Stimulated activated CD8-positive, alpha-beta memory T cell treated with anti-CD3 and anti-CD28 coated beads, Interleukin-7, amount 100 ng/mL, for 4 hours (primary cell): ENCODE measurements around the gene IQCK.

Experiments used
- DNase-seq, 2 donors: peaks; one replicate each; pipeline ENCODE4 v3.0.0-alpha.2; 2020; ENCODE audit warnings: low read depth in 2 of 2

IQCK gene

GRCh38 chr16:19837331-19837980 lies 119.4 kb downstream of the IQCK start:
- no peak for DNase-seq

DNA sequence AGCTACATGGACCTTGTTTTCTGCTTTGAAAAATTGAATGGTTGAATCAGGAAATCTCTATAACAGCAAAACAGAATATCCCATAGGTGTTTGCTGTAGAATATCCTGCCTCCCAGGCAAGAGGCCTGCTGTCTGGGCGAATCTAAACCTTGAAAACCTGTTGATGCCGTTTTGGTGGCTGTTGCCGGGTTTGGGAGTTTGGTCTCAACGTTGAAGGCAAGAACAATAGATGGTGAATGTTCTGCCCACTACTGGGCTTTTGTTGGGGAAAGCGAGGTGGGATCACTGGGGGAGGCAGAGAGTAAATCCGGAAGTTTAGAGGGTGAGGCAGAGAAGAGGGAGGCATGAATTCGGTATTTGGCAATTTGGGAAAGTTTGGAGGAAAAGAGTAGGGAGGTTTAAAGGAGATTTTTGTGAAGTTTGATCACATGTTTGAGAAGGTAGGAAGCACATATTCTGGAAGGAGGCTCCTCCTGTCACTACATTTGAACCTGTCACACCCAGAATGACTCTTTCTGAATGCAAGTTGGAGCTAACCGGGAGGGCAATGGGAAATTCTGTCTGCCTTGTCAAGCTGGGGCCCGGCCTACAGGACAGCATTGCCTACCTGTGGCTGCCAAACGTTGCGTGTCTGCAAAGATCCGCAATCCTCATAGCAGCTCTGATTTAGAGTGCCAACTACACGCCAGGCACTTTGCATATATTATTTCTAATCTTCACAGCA lies 120.1 kb downstream of the IQCK start:
- no peak for DNase-seq

DNA sequence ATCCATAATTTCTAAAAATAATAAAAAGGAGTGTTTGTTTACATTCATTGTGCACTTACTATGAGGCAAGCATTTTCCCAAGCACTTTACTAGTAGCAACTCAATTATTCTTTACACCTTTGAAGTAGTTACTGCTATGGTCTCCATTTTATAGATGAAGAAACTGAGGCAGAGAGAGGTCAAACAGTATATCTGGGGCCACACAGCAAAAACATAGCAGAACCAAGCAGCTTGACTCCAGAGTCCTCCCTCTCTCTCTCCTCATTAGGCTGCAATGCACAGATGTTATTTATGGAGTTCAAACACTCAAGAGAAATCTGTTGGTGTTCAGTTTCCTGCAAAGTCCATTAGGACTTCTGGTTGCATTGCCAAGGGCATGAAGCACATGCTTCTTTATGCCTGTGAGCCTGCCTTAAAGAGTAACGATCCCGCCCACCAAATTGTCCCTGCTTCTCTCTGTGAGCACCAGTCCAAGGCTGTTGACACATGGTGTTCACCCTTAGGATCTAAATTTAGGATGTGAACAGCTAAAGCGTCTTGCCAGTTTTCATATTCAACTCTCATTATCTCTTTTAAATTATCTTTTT lies 122.5 kb downstream of the IQCK start:
- DNase-seq = no peak

GRCh38 chr16:19841184-19841583 lies 123.1 kb downstream of the IQCK start:
- no peak for DNase-seq

GRCh38 chr16:19842426-19843157 lies 124.5 kb downstream of the IQCK start:
- DNase-seq = no peak

GRCh38 chr16:19843371-19843770 lies 125.3 kb downstream of the IQCK start:
- DNase-seq = no peak

GRCh38 chr16:19844945-19845641 lies 127.0 kb downstream of the IQCK start:
- no peak for DNase-seq

DNA sequence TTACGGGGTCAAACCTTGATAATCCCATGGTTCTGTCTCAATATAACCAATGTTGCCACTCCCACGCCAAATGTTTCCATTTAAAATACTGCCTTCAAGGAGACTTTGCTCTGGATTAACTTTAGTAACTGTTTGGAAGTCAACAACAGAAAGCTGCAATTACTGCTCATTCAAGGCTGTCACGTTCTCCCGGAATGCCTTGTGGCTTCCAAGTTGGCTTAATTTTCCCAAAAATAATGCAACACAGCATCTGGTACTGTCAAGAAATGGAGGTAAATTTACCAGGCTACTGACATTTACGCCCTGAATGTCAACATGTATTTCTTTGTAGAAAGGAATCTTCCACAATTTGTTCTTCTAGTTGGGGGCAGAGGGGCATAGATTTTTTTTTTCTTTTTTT lies 128.4 kb downstream of the IQCK start:
- DNase-seq = no peak

GRCh38 chr16:19848756-19849155 lies 130.7 kb downstream of the IQCK start:
- no peak for DNase-seq

DNA sequence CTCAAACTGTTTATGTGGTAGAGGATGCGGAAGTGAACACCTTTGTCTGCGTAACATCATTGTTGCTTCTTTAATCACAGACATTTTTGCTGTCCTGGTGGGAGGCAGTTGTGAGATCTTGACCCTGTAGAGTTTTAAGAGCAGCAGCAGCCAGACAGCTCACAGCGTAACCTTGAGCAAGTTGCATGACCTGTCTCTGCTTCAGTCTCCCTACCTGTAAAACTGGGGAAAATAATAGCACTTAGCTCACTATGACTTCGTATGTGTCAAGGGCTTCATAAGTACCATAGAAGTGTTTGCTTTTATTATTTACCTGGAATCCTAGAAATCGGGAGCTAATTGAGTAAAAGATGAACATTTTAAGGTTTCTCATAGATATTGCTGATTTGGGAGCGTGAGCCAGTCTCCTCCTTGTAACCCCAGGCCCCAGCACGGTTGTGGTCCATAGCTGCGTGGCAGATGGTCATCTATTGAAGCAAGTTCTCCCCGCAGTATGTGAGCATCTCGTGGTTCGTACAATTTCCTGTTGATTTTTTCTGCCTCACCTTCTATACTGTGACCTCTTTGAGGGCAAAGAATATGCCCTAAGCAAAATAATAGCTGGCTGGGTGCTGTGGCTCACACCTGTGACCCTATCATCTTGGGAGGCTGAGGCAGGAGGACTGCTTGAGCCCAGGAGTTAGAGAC lies 132.2 kb downstream of the IQCK start:
- DNase-seq = no peak

DNA sequence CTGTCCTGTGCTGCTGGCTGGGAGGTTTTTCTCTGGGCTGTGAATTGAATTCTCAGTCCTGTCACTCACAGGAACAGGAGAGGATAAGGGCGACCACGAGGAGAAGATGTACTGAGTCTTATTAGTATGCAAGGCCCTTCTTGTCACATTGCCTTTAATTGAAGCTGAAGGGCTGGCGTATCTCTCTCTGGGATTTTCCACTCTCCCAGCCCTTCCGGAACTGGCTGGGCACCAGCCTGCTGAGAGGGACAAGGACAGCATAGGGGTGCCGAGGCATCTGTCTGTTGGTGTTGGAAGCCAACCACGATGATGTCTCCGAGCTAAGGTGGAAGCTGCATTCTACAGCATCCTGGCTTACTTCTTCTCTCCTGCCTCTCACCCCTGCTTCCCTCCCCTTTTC lies 133.4 kb downstream of the IQCK start:
- no peak for DNase-seq

DNA sequence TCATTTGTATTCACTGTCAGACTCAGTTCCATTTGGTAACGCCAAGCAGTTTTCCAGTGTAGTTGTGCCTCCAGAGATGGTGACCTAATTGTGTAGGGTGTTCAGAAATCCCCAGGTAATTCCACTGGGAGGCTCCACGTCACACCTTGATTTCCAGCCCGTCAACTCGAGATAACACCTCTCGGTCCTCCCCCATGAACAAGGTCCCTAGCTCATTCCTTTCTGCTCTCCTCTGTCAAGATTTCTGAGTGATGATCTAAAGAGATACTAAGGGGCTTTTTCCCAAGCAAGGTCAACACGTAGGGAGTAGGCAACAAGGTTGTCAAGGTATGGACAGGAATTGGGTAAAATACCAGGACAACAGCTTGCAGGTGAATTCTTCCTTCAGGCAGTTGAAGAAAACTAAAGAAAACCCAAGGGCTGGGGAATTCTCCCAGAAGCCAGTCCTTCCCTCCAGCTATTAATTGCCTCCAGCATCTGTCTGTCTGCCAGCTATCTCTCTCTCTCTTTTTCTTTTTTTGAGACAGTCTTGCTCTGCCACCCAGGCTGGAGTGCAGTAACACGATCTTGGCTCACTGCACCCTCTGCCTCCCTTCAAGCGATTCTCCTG lies 135.2 kb downstream of the IQCK start:
- DNase-seq = no peak

DNA sequence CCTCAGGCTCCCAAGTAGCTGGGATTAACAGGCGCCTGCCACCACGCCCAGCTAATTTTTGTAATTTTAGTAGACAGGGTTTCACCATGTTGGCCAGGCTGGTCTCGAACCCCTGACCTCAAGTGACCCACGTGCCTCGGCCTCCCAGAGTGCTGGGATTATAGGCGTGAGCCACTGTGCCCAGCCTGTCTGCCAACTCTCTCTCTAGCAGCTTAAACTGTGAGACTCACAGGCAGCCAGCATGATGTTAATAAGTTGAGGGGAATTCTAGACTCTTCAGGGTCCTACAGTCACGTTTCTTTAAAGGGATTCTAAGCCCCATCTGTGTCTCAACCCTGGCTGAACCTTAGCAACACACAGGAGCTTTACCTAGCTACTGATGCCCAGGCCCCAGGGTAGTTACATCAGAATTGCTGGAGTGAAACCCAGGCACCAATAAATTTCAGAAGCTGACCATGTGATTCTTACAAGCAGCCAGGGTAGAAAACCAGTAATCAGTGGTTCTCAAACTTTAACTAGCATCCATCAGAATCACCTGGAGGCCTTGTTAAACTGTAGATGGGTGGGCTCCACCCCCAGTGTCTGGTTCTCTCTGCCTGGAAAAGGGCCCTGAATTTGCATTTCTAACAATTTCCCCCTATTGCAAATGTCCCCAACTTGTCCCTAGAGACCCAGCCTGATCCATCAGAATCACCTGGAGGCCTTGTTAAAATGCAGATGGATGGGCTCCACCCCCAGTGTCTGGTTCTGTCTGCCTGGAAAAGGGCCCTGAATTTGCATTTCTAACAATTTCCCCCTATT lies 135.9 kb downstream of the IQCK start:
- no peak for DNase-seq

- no peak for DNase-seq
These were observed 136.4 kb downstream of the IQCK start for GRCh38 chr16:19854543-19854876.

DNA sequence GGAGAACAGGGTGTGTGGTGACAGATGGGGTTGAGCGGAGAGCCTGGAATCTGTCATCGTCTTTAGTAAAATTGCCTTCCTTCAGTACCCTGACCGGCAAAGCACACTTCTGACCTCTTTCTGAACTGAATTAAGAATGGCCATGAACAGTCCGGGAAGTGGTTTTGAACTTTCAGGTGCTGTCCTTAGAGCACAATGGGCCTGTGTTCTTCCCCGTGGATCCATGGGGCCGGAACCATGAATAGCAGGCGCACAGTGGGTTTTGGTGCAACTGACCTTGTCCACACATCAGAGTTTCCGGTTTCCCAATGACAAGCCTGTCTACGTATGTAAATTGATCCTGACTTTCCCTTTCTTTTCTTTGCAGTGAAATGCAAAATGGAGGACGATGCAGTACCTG lies 138.0 kb downstream of the IQCK start:
- DNase-seq = no peak

- DNase-seq = no peak
These were observed 139.7 kb downstream of the IQCK start for GRCh38 chr16:19857593-19858339.

DNA sequence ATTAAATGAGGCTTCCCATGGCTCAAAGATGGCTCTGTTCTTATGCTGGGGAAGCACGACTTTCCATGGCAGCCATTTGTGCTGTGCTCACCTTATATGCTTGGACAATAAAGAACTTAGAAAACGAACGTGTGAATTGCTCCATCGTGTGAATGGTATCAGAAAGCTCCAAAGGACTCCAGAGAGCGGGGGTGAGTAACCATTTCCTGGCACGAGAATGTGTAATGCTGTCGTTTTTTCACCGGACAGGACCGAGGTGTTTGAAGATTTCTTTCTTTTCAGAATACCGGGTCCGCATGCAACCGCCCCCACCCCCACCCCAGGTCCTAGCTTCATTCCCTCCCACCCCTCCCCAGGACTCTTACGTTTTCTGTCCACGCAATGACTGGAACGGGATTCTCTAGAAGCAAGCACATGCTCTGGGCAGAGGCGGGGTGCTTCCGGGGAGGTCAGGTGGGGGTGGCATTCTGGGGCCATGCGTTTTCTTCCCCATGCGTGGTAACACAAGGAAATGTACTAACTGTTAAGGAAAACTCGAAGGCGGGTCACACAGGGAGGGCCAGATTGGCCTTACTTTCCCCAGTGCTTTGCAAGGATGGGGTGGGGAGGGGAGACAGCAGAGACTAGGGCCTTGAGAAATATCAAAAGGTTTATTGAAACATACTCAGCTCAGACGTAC lies 140.4 kb downstream of the IQCK start:
- DNase-seq = no peak

- no peak for DNase-seq
These were observed 141.1 kb downstream of the IQCK start for GRCh38 chr16:19859166-19859565.

GRCh38 chr16:19859603-19860002 lies 141.5 kb downstream of the IQCK start:
- DNase-seq = no peak
